GM21423 (cell line): ENCODE results near the gene CCDC33.

Source experiments
- ATAC-seq: cut with Tn5 transposase; IDR thresholded peaks from one replicate; pipeline ENCODE4 v1.9.1; 2021; ENCODE audit warnings: mild to moderate bottlenecking, moderate library complexity; ENCODE audit not compliant: unreplicated experiment

The CCDC33 gene

GRCh38 chr15:74227968-74228722, 8.0 kb upstream of the CCDC33 start:
- ATAC-seq, result no peak

GRCh38 chr15:74228723-74229081, 7.4 kb upstream of the CCDC33 start:
- no peak for ATAC-seq

DNA sequence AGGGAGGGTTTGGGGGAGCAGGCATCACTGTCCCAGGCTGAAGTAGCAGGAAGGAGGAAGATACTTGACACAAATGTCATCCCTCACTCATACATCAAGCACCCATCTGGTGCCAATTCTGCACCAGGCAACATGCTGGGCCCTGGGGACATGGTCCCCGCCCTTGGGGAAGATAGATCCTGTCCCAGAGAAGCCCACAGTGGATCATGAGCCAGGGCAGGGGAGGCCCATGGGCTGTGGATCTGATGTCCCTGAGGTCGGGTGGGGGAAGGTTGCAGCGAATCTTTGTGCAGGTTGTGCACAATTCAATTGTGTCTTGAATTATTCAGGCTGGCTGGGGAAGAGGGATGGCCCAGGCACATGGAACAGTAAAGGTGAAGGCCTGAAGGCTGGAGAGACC, 6.4 kb upstream of the CCDC33 start:
- no peak for ATAC-seq

DNA sequence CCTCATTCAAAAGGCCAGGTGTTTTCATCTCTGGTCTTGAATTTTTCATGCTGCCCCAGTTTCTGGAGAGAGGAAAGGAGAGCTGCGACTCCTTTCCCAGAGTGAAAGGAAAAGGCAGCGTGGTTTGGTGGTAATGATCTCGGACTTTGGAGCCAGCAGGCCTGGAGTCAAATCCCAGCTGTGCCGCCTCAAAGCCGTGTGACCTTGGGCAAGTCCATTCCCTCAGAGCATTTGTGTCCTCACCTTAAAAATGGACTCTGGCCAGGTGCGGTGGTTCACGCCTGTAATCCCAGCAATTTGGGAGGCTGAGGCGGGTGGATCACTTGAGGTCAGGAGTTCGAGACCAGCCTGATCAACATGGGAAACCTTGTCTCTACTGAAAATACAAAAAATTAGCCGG, 4.7 kb upstream of the CCDC33 start:
- ATAC-seq, result no peak

DNA sequence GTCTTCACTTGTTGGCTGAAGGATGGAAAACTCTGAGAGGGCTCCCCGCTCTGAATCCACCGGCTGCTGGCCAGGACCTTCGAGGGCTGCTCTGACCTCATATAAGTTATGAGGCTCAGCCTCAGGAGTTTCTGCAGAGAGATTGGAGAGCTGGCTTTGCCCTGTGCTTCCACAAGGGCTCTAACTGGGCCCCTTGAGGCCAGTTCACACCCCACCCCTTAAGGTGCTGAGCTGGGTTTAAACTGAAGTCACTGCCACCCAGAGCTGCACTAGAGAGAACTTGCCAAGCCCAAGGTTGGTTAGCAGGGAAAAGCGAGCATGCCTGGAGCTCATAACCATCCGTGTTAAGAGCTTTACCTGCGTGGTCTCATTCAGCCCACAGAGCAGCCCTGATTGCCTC, 2.8 kb upstream of the CCDC33 start:
- no peak for ATAC-seq

- ATAC-seq, result no peak
Measured at GRCh38 chr15:74233851-74234597, 2.1 kb upstream of the CCDC33 start.

DNA sequence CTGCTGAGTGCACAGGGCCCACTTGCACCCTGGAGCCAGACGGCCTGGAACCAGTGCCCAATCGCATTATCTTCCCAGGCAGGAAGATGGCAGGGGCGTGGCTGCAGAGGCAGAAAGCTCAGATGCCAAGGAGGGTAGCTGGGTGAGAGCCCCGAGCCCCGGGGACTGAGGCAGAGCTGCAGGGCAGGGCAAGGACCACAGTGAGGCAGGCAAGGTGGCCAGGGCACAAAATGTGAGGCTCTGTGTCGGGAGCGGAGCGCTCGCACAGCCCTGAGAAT, 1.6 kb upstream of the CCDC33 start:
- ATAC-seq, result no peak

DNA sequence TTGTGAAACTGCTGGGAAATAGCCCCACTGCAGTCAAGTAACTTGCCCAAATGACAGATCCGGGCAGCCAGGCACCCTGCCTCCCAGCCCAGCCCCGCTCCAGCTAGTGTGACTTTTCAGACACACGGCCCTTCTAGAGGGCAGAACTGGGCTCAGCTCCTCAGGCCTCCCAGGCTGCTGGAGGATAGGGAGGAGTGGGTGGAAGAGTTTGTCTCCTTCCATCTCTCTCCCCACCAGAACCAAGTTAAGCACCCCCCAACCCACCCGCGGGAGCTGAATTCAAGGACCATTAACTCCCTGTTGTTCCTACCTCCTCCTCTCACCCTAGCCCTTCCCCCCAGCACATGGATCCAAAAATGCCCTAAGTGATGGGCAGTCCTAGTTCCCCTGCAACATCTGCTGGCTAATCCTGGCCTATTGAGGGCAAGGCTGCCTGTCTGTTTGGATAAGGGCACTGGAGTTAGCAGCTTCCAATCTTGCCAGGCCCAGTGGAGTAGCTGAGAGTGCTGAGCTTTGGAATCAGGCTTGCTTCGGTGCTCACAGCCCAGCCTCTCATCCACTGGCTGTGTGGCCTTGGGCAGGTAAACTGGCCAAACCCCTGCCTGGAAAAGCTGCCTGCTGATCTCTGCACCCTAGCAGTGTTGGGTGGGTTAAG, 3.1 kb downstream of the CCDC33 start:
- ATAC-seq, result no peak

DNA sequence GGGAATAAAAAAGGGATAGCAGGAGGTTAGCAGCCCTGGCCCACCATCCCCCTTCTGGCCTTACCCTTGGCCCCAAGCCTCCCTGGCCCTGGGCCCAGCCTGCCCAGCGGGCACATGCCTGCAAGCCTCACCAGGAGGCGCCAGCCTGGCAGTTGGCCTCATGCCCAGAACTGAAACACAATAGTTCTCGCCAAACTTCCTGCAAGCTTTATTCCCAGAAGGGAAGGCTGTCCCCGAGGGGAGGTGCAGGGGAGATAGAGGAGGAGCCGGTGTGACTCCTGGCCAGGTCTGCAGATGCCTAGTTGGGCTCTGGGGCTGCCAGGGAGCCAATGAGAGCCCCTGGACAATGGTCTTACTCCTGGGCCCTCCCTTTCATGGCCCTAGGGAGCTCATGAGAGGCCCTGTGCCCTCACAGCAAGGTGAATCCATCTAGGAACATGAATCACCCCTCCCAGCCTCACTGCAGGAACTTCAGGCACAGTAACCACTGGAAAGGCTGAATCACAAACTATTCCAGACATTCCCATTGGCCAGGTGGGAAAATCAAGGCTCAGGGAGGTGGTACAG, 4.0 kb downstream of the CCDC33 start:
- no peak for ATAC-seq

GRCh38 chr15:74240897-74241614, 4.9 kb downstream of the CCDC33 start:
- no peak for ATAC-seq

- ATAC-seq, result no peak
Measured at GRCh38 chr15:74242441-74243185, 6.5 kb downstream of the CCDC33 start.

DNA sequence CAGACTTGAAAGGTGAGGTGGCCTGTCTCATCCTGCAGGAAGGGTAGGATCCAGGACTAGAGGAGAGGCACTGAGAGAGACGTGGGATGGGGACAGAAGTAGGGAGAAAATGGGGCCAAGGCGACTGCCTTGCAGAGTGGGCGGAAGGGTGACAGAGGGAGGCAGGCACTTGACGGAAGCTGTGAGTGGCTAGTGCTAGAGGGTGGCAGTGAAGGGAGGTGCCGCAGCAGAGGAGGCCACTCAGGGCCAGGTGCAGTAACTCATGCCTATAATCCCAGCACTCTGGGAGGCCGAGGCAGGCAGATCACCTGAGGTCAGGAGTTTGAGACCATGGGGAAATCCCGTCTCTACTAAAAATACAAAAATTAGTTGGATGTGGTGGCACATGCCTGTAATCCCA, 7.3 kb downstream of the CCDC33 start:
- no peak for ATAC-seq

- ATAC-seq, result no peak
Measured at GRCh38 chr15:74244822-74245341, 8.8 kb downstream of the CCDC33 start.

GRCh38 chr15:74245342-74245931, 9.3 kb downstream of the CCDC33 start:
- no peak for ATAC-seq

DNA sequence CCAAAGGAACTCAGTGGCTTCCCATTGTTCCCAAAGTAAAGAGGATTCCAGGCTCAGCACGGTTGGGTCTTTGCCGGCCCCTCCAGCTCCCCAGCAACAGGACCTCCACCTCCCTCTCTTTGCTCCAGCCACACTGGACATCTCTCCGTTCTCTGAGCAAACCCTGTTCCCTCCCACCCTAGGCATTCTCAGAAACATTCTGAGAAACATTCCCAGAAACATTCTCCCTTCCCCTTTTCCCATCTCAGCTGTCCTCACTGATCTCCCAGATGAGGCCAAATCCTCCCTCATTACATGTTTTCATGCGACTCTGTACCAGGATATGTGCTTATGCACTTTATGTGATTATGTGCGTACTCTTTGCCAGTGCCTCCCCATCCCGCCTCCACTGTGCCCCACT, 14.1 kb downstream of the CCDC33 start:
- ATAC-seq, result no peak

GRCh38 chr15:74251131-74251811, 15.1 kb downstream of the CCDC33 start:
- no peak for ATAC-seq

DNA sequence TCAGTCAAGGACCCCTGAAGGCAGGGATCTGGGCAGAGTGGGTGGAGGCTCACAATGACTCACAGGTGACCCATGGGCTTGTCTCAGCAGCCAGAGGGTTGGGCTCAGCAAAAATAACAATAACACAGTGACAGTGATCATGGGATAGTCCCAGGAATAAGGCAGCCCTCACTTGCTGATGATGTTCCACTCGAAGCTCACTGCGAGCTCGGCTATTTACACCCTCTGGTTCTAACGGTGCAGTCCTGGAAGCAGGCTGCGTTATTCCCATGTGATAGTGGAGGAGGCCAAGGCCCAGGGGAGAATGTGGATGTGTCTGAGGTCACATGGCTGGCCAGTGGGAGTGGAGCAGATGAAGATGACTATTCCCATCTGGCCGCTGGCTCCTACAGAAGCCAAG, 16.2 kb downstream of the CCDC33 start:
- ATAC-seq, result no peak

DNA sequence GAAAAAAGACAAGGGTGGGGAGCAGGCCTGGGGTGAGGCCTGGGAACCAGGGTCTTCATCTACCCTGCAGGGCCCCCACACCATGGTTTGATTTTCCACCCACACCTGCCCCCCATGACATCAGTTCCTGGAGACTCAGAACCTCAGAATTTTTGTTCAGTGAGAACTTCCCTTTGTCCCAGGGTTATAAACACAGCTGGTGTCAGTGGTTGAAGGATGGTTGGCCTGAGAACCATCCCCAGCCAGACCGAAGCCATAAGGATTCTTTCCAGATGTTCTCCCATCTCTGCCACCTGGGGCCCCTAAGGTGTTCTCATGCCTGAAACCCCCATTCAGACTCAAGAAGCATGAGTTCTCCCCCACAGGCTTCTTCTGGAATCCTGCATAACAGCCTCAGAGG, 16.6 kb downstream of the CCDC33 start:
- no peak for ATAC-seq

- ATAC-seq, result no peak
Measured at GRCh38 chr15:74253211-74253921, 17.2 kb downstream of the CCDC33 start.
